Liver (tissue), 9 donors: ENCODE results near the gene AQP10. TPM values are rescaled to one million over a fixed set of nuclear protein-coding genes. Genes with fewer than 3 reads are reported as not detected.

Experiments used
- DNase-seq: peaks from one replicate; pipeline ENCODE4 v3.0.0-alpha.2; 2017; ENCODE audit warnings: low spot score
- H3K27ac ChIP-seq, 2 donors: one replicate each; pipeline ENCODE4 v1.7.0; 2013; ENCODE audit warnings: inconsistent platforms in 2 of 2, low read length in 2 of 2, control low read depth in 1 of 2, low read depth in 1 of 2, mild to moderate bottlenecking in 1 of 2
- H3K27me3 ChIP-seq, 4 donors: one replicate each; pipeline versions ENCODE4 v1.6.1 to v1.7.0; 2013; ENCODE audit warnings: low read length in 3 of 4, inconsistent platforms in 1 of 4, mild to moderate bottlenecking in 1 of 4, moderate library complexity in 1 of 4; ENCODE audit not compliant: control insufficient read depth in 4 of 4, insufficient read depth in 4 of 4
- H3K36me3 ChIP-seq, 4 donors: one replicate each; pipeline versions ENCODE4 v1.6.1 to v1.7.0; 2013; ENCODE audit warnings: low read length in 3 of 4, mild to moderate bottlenecking in 3 of 4, low read depth in 1 of 4, moderate library complexity in 1 of 4; ENCODE audit not compliant: control insufficient read depth in 4 of 4, insufficient read depth in 3 of 4
- H3K4me1 ChIP-seq, 4 donors: one replicate each; pipeline versions ENCODE4 v1.6.1 to v1.7.0; 2013; ENCODE audit warnings: low read length in 3 of 4, mild to moderate bottlenecking in 3 of 4, moderate library complexity in 1 of 4; ENCODE audit not compliant: control insufficient read depth in 4 of 4, insufficient read depth in 4 of 4
- H3K4me3 ChIP-seq, 3 donors: one replicate each; pipeline versions ENCODE4 v1.6.1 to v1.7.0; 2013; ENCODE audit warnings: low read length in 3 of 3, control low read depth in 1 of 3, low read depth in 1 of 3, mild to moderate bottlenecking in 1 of 3
- H3K9ac ChIP-seq, 2 donors: one replicate each; pipeline ENCODE4 v1.7.0; 2013; ENCODE audit warnings: low read length in 2 of 2, mild to moderate bottlenecking in 2 of 2, moderate library complexity in 2 of 2, control low read depth in 1 of 2, low read depth in 1 of 2
- H3K9me3 ChIP-seq, 4 donors: one replicate each; pipeline versions ENCODE4 v1.6.1 to v1.7.0; 2013; ENCODE audit warnings: low read length in 3 of 4; ENCODE audit not compliant: control insufficient read depth in 4 of 4
- ATF3 ChIP-seq: IDR thresholded peaks from 2 replicates; pipeline ENCODE4 v1.6.1; 2016; ENCODE audit warnings: antibody characterized with exemption
- CTCF ChIP-seq: fragments of 150-350 bp; IDR thresholded peaks from 2 replicates; pipeline ENCODE4 v1.5.1; 2017; ENCODE audit warnings: improper control_type of control experiment, low read depth, low read length; ENCODE audit not compliant: missing input control
- EGR1 ChIP-seq, 2 donors: IDR thresholded peaks; 2 replicates each; pipeline ENCODE4 v1.6.1; 2016 to 2018; ENCODE audit warnings: antibody characterized with exemption in 2 of 2, low read depth in 2 of 2
- FOXA1 ChIP-seq: IDR thresholded peaks from 2 replicates; pipeline ENCODE4 v1.6.1; 2016; ENCODE audit warnings: antibody characterized with exemption
- FOXA2 ChIP-seq: IDR thresholded peaks from 2 replicates; pipeline ENCODE4 v1.6.1; 2016; ENCODE audit warnings: antibody characterized with exemption
- GABPA ChIP-seq, 2 donors: IDR thresholded peaks in 1 of 2; conservative IDR thresholded peaks in 1 of 2; 2 replicates each; pipeline ENCODE4 v1.6.1; 2016; ENCODE audit warnings: antibody characterized with exemption in 2 of 2, mild to moderate bottlenecking in 1 of 2, moderate library complexity in 1 of 2
- HNF4A ChIP-seq, 2 donors: conservative IDR thresholded peaks; 2 replicates each; pipeline ENCODE4 v1.6.1; 2016; ENCODE audit warnings: antibody characterized with exemption in 2 of 2, mild to moderate bottlenecking in 2 of 2
- HNF4G ChIP-seq: IDR thresholded peaks from 2 replicates; pipeline ENCODE4 v1.6.1; 2016; ENCODE audit warnings: antibody characterized with exemption
- JUND ChIP-seq, 2 donors: IDR thresholded peaks; 2 replicates each; pipeline ENCODE4 v1.6.1; 2016; ENCODE audit warnings: antibody characterized with exemption in 2 of 2
- MAX ChIP-seq: IDR thresholded peaks from 2 replicates; pipeline ENCODE4 v1.6.1; 2016; ENCODE audit warnings: antibody characterized with exemption
- NR2F2 ChIP-seq: IDR thresholded peaks from 2 replicates; pipeline ENCODE4 v1.6.1; 2016; ENCODE audit warnings: antibody characterized with exemption
- REST ChIP-seq: IDR thresholded peaks from 2 replicates; pipeline ENCODE4 v1.6.1; 2016; ENCODE audit warnings: antibody characterized with exemption, mild to moderate bottlenecking
- RXRA ChIP-seq, 2 donors: IDR thresholded peaks; 2 replicates each; pipeline ENCODE4 v1.6.1; 2017 to 2018; ENCODE audit warnings: antibody characterized with exemption in 2 of 2, mild to moderate bottlenecking in 1 of 2
- SP1 ChIP-seq: IDR thresholded peaks from 2 replicates; pipeline ENCODE4 v1.6.1; 2018; ENCODE audit warnings: antibody characterized with exemption, mild to moderate bottlenecking
- TAF1 ChIP-seq: conservative IDR thresholded peaks from 2 replicates; pipeline ENCODE4 v1.6.1; 2016; ENCODE audit warnings: antibody characterized with exemption, mild to moderate bottlenecking
- YY1 ChIP-seq: IDR thresholded peaks from 2 replicates; pipeline ENCODE4 v1.6.1; 2016; ENCODE audit warnings: antibody characterized with exemption, mild to moderate bottlenecking
- WGBS: extraction: QIAGEN DNeasy Blood & Tissue Kit; methylation state at CpG from one replicate; pipeline ENCODE4 v1.1.7; 2013; 5-methylcytosine and 5-hydroxymethylcytosine counted together
- polyA plus RNA-seq, 2 donors: library from polyadenylated mRNA; stranded (reverse) in 1 of 2; unstranded in 1 of 2; fragments of 200-250 nt in 1 of 2; fragments of >200 nt in 1 of 2; fragmentation: Nextera tagmentation in 1 of 2; extraction: Ambion mirVana in 1 of 2; gene quantifications; one replicate each; pipeline versions ENCODE4 v1.2.1 to v1.2.3, GENCODE V29; 2013 to 2015
- total RNA-seq, 2 donors: library from RNA; depleted of rRNA; stranded (reverse); fragments of >200 nt; gene quantifications; one replicate each; pipeline ENCODE4 v1.2.3, GENCODE V29; 2014
- donor health status: healthy.
- donor health status: healthy.
- donor health status: healthy.
- donor health status: healthy.
- donor health status: healthy.

AQP10 gene
- total and polyA plus RNA-seq, 4 donors = 0.14 TPM; not detected in 3

- TF ChIP-seq FOXA1 (no peak), EGR1 (IDR thresholded peaks at IDR 0.05; ENCODE audit: low read depth in 2 of 2) (no peak), MAX (no peak), YY1 (no peak)
- H3K36me3 ChIP-seq = no peaks in the 10 kb centered on the region
- no peak overlapping the region for H3K4me3 ChIP-seq
- WGBS = 85% methylated on average over 7 of the region's 7 CpGs
- no peaks in the 10 kb centered on the region for H3K27me3 ChIP-seq
- H3K4me1 ChIP-seq = peaks cover 5 to 19% (median 12%) of the 10 kb centered on the region in 4 donors
- DNase-seq = no peak
- no peak overlapping the region for H3K9ac ChIP-seq
- H3K27ac ChIP-seq = no peak overlapping the region
- no peaks in the 10 kb centered on the region for H3K9me3 ChIP-seq
Measured at GRCh38 chr1:154323493-154323892, 2.6 kb downstream of the AQP10 start.

- peaks cover 5 to 24% (median 14%) of the 10 kb centered on the region in 4 donors for H3K4me1 ChIP-seq
- no peak overlapping the region for H3K27ac ChIP-seq
- DNase-seq = no peak
- H3K36me3 ChIP-seq = no peaks in the 10 kb centered on the region
- H3K27me3 ChIP-seq = no peaks in the 10 kb centered on the region
- TF ChIP-seq JUND (IDR thresholded peaks at IDR 0.05) (no peak), HNF4A (conservative IDR thresholded peaks at IDR 0.05) (no peak), NR2F2 (no peak), TAF1 (no peak), FOXA2 (no peak), GABPA (IDR thresholded peaks at IDR 0.05 in 1 of 2, conservative IDR thresholded peaks at IDR 0.05 in 1 of 2) (no peak), SP1 (no peak), CTCF (no peak), FOXA1 (no peak), ATF3 (no peak), REST (no peak), RXRA (IDR thresholded peaks at IDR 0.05) (no peak), MAX (no peak), EGR1 (IDR thresholded peaks at IDR 0.05; ENCODE audit: low read depth in 2 of 2) (no peak), HNF4G (no peak)
- no peak overlapping the region for H3K9ac ChIP-seq
- no peak overlapping the region for H3K4me3 ChIP-seq
- no peaks in the 10 kb centered on the region for H3K9me3 ChIP-seq
- WGBS = 81% methylated on average over 2 of the region's 2 CpGs
Measured at GRCh38 chr1:154324241-154324640, 3.3 kb downstream of the AQP10 start.
